Thymus (tissue), 11 donors: ENCODE results near the gene SESN3. TPM values are rescaled to one million over a fixed set of nuclear protein-coding genes. Genes with fewer than 3 reads are reported as not detected.
A peak's percentile ranks its signal among the peaks of the same experiment; 100 is the strongest.

Experiments used
- DNase-seq, 9 donors: peaks; one replicate each; pipeline ENCODE4 v3.0.0-alpha.2; 2013; ENCODE audit warnings: low spot score in 9 of 9, low read depth in 6 of 9, missing footprints in 1 of 9
- H3K27ac ChIP-seq, 2 donors: one replicate each; pipeline ENCODE4 v1.5.1; 2013; ENCODE audit warnings: control low read depth in 1 of 2, low read depth in 1 of 2, low read length in 1 of 2, mild to moderate bottlenecking in 1 of 2, moderate library complexity in 1 of 2
- H3K27me3 ChIP-seq, 2 donors: one replicate each; pipeline ENCODE4 v1.5.1; 2013; ENCODE audit warnings: low read length in 1 of 2; ENCODE audit not compliant: control insufficient read depth in 2 of 2, insufficient read depth in 1 of 2
- H3K36me3 ChIP-seq, 2 donors: one replicate each; pipeline ENCODE4 v1.5.1; 2013; ENCODE audit warnings: low read length in 1 of 2, mild to moderate bottlenecking in 1 of 2, moderate library complexity in 1 of 2; ENCODE audit not compliant: control insufficient read depth in 2 of 2, insufficient read depth in 2 of 2
- H3K4me1 ChIP-seq, 2 donors: one replicate each; pipeline ENCODE4 v1.5.1; 2013; ENCODE audit warnings: low read length in 2 of 2; ENCODE audit not compliant: control insufficient read depth in 2 of 2, insufficient read depth in 2 of 2
- H3K4me3 ChIP-seq, 2 donors: one replicate each; pipeline ENCODE4 v1.5.1; 2013; ENCODE audit warnings: low read length in 2 of 2, control low read depth in 1 of 2, mild to moderate bottlenecking in 1 of 2
- H3K9me3 ChIP-seq, 2 donors: one replicate each; pipeline ENCODE4 v1.5.1; 2013; ENCODE audit warnings: low read length in 1 of 2, mild to moderate bottlenecking in 1 of 2; ENCODE audit not compliant: control insufficient read depth in 2 of 2, insufficient read depth in 1 of 2
- WGBS: extraction: QIAGEN DNeasy Blood & Tissue Kit; methylation state at CpG from one replicate; pipeline ENCODE4 v1.1.7; 2013; 5-methylcytosine and 5-hydroxymethylcytosine counted together
- polyA plus RNA-seq: library from polyadenylated mRNA; stranded (reverse); fragments of 200-250 nt; gene quantifications from one replicate; pipeline ENCODE4 v1.2.3, GENCODE V29; 2013
- total RNA-seq: library from RNA; stranded (reverse); fragments of 120-200 nt; gene quantifications from one replicate; pipeline ENCODE4 v1.2.4, GENCODE V29; 2013
- donor health status: healthy.

The SESN3 gene
- total and polyA plus RNA-seq, 2 donors = 18.8 to 24.1 TPM

- Histone ChIP-seq H3K9me3 (no peaks in the 10 kb centered on the region), H3K36me3 (no peaks in the 10 kb centered on the region), H3K4me1 (peaks cover 2 to 3% of the 10 kb centered on the region in 2 donors), H3K27me3 (no peaks in the 10 kb centered on the region), H3K4me3 (no peak overlapping the region), H3K27ac (no peak overlapping the region)
- DNase-seq = no peak
- 98% methylated on average over 2 of the region's 2 CpGs for WGBS
Observed at GRCh38 chr11:95243673-95244072, 12.7 kb upstream of the SESN3 start.

DNA sequence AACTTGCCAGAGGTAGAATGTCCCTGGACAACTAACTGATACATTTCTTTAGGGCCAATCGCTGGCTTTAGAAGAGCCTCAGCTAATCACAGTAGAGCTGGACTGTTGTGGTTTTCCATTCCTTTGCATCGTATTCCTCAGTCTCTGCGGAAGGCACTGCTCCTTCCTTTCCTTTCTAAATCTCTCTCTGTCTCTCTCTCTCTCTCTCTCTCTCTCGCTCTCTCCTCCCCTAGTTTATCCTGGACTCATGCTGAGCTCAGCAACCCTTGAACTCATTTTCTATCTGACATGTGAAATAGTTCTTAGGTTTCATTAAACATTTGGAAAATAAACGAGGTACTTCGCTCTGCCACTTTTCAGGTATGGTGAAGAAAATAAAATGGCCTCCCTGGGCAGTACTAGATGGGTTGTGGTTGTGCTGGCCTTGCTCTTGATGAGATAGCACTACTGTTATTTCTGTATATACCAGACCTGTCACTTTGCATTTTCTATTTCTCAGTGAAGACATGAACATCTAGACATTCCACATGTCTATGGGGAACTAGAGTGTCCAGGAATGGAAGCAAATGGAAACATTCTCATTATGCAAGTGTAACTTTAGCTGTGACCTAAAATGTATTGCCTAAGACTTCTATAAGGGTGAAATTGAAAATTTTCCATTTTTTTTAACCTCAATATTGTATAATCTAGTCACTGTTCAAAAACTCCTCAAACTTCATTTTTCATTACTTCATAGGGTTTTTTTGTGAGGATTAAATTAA lies 12.0 kb upstream of the SESN3 start:
- Histone ChIP-seq H3K27me3 (no peaks in the 10 kb centered on the region), H3K27ac (no peak overlapping the region), H3K4me3 (no peak overlapping the region), H3K9me3 (no peaks in the 10 kb centered on the region), H3K36me3 (no peaks in the 10 kb centered on the region), H3K4me1 (peaks cover 0 to 3% of the 10 kb centered on the region in 2 donors)
- no peak for DNase-seq
- WGBS = 96% methylated on average over 6 of the region's 6 CpGs

DNA sequence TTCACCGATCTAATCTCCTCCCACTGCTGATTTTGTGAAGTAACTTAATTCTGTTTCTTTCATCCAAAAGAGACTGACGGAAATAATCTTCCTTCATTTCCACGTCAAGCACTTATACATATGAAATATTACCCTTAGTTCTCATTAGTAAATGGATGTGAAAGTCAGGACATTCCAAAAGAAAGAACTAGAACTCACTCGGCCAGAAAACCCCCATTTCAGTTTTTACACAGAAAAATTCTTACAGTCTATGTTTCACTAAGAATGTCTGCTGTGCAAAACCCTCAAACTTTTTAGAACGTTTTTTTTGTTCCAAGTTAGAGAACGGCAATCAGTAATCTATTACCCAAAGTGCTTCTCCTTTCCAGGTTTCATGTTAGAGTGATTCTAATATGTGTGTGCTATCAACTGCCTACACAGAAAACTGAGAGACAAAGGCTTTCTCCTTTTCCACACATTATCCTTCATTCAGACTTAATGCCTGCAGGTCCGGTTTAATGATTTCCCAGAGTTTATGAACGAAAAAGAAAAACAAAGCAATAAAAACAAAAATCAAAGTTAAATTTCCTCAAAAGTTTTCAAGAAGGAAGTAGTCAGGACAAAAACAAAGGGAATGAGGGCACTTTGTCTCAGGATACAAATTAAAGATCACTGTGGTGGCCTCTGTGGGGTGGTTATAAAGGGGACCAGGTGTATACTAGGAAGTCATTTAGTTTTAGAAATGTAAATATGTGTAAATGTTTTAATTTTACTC lies 11.3 kb upstream of the SESN3 start:
- H3K4me1 ChIP-seq = peaks cover 0 to 3% of the 10 kb centered on the region in 2 donors
- H3K4me3 ChIP-seq = no peak overlapping the region
- 82% methylated on average over 8 of the region's 8 CpGs for WGBS
- H3K27ac ChIP-seq = peak overlapping the region in 1 of 2 donors; percentile 15
- no peak for DNase-seq
- H3K36me3 ChIP-seq = no peaks in the 10 kb centered on the region
- no peaks in the 10 kb centered on the region for H3K9me3 ChIP-seq
- H3K27me3 ChIP-seq = no peaks in the 10 kb centered on the region

GRCh38 chr11:95241681-95242081 lies 10.7 kb upstream of the SESN3 start:
- whole genome bisulfite sequencing = 83% methylated on average over 5 of the region's 5 CpGs
- H3K36me3 ChIP-seq = no peaks in the 10 kb centered on the region
- no peaks in the 10 kb centered on the region for H3K27me3 ChIP-seq
- H3K4me1 ChIP-seq = peaks cover 0 to 3% of the 10 kb centered on the region in 2 donors
- no peaks in the 10 kb centered on the region for H3K9me3 ChIP-seq
- peak overlapping the region in 1 of 2 donors; percentile 15 for H3K27ac ChIP-seq
- no peak overlapping the region for H3K4me3 ChIP-seq
- no peak for DNase-seq

DNA sequence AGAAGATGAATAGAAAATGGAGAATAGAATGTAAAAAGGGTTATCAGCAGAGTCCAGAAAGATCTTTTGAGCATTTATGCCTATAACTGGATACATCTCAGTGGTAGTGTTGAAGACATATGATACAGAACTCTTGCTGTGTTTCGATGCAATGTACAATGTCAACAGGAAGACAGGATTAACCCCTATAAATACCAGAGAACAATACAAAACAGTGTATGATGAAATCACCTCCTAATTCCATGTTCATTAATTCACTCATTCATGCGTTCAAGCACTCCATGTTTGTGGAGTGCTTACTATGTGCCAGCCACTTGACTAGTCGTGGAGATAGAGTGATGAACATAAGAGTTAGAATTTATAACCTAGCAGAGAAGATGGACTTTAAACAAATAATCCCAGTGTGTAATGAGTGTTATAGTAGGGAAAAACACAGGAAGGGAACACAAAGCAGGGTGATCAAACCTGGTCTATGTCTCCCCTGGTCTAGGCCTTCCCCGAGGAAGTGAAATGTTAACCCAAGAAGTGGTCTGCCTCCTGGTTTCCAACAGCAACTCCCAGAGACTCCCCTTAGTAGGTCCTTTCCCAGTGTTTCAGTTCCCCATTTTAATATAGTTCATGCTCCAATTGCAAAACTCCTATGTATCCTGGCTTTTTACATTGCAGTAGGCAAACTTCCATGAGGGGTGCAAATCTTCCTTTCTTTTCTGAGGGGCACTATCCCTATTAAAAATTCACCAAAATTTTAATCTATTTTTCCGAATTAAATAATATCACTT lies 9.1 kb upstream of the SESN3 start:
- Histone ChIP-seq H3K27me3 (no peaks in the 10 kb centered on the region), H3K27ac (no peak overlapping the region), H3K4me3 (no peak overlapping the region), H3K9me3 (no peaks in the 10 kb centered on the region), H3K36me3 (no peaks in the 10 kb centered on the region), H3K4me1 (peaks cover 0 to 3% of the 10 kb centered on the region in 2 donors)
- DNase-seq = no peak
- 93% methylated on average over 5 of the region's 5 CpGs for WGBS

DNA sequence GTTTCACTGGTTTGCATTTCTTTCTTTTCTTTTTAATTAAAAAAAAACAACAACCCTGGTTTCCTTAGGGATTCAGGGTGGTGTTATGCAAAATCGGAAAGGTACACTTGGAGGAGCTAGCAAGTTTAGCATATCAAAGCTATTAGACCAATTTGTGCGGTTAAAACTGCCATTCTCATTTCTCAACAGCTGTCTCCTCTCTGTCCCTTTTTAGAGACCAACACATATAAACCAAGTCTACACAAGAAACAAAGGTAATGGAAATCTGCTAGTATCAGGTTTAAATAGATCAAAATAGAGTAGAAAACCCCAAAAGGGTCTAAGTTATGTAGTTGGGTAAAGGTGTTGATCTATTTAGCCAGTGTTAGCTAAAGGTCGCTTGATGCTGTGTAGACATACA lies 1.7 kb upstream of the SESN3 start:
- 57% methylated on average over 3 of the region's 3 CpGs for WGBS
- Histone ChIP-seq H3K4me1 (peaks cover 4 to 15% of the 10 kb centered on the region in 2 donors), H3K4me3 (peak overlapping the region; percentile 60 to 85)

DNA sequence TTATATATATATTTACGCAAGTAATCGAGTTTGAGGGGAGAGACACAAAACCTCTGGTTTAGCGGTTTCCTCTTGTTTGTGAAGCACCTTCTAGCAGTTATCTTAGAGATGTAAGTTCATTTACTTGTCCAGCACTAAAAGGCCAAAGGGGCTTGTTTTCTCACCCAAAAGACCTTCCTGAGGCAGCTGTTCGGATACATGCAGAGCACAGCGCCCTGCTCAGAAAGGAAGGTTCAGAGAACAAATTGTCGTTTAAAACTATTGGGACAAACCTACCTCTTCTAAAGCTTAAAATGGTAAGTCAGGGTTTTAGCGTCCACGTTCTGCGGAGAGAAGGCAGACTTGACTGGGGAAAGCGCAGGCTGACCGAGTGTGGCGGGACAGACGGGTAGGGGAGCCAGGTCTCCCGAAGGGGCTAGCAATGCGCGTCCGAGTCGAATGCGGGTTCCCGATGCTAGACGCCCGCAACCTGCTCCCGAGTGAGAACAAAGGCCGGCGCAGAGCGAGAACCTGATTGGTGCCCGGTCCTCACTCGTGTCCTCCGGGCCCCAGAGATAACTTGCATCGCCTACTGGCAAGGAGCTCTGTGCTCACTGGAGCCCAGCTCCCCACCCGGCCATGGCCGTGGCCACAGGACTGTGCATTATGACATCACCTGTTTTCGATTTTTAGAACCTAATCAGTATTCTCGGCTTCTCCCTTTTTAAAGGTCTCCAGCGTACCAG lies 1.0 kb upstream of the SESN3 start:
- WGBS = 4% methylated on average over 35 of the region's 35 CpGs
- peak overlapping the region; percentile 95 to 98 for H3K27ac ChIP-seq
- DNase-seq = peak in 5 of 9 donors; percentile 51 to 85 (median 71)
- no peaks in the 10 kb centered on the region for H3K27me3 ChIP-seq
- no peaks in the 10 kb centered on the region for H3K9me3 ChIP-seq
- H3K4me1 ChIP-seq = peaks cover 4 to 15% of the 10 kb centered on the region in 2 donors
- H3K36me3 ChIP-seq = no peaks in the 10 kb centered on the region
- H3K4me3 ChIP-seq = peak overlapping the region; percentile 60 to 85

More for the DNA sequence above, 1.7 kb upstream of the SESN3 start:
- no peaks in the 10 kb centered on the region for H3K9me3 ChIP-seq
- H3K27ac ChIP-seq = peak overlapping the region in 1 of 2 donors; percentile 95
- no peaks in the 10 kb centered on the region for H3K36me3 ChIP-seq
- H3K27me3 ChIP-seq = no peaks in the 10 kb centered on the region
- no peak for DNase-seq

DNA sequence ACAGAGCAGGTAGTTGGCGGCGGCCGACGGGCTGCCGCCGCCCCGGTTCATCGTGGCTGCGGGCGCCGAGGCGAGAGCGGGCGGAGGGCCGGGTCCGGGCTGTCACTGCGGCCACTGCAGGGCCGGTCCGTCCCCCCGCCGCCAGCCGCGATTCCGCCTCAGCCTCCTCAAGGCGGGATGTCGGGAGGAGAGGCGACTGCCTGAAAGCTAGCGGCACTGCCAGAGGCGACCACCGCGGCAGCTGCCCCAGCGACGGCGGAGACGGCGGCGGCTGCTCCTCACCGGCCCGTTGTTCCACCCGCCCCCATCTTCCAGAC lies 234 bp downstream of the SESN3 start:
- H3K36me3 ChIP-seq = no peaks in the 10 kb centered on the region
- H3K27me3 ChIP-seq = no peaks in the 10 kb centered on the region
- 0% methylated on average over 40 of the region's 40 CpGs for WGBS
- DNase-seq = peak in 1 of 9 donors; percentile 52
- H3K4me1 ChIP-seq = peaks cover 4 to 15% of the 10 kb centered on the region in 2 donors
- H3K27ac ChIP-seq = peak overlapping the region in 1 of 2 donors; percentile 91
- no peaks in the 10 kb centered on the region for H3K9me3 ChIP-seq
- H3K4me3 ChIP-seq = peak overlapping the region; percentile 63 to 85
